OCI-LY7 (cell line): ENCODE measurements around the gene CMTM6. TPM values are rescaled to one million over a fixed set of nuclear protein-coding genes. Genes with fewer than 3 reads are reported as not detected.

Experiments
- BruUV-seq: library from RNA; stranded (reverse); fragments of 400-500 nt; replicated peaks from 2 replicates; lab custom pipeline; 2021; lab: Mats Ljungman, UMichigan
- CTCF ChIA-PET: fragments of 300-600 bp; sonication (Branson Sonifier 250); formaldehyde crosslinking; loops from one replicate; lab custom pipeline; 2022; ENCODE audit warnings: antibody characterized with exemption; ENCODE audit not compliant: unreplicated experiment; lab: Charles Lee
- POLR2A ChIA-PET: fragments of 300-600 bp; sonication (Branson Sonifier 250); formaldehyde crosslinking; loops from one replicate; lab custom pipeline; 2022; ENCODE audit warnings: antibody characterized with exemption; lab: Charles Lee
- DNase-seq: peaks from one replicate; pipeline ENCODE4 v3.0.0-alpha.2; 2015; ENCODE audit warnings: low spot score
- H2AFZ ChIP-seq: fragments of 200-600 bp; sonication (generic), shearing (Covaris generic); 2 replicates; pipeline ENCODE4 v1.6.1; 2014; ENCODE audit warnings: mild to moderate bottlenecking, antibody characterized with exemption, low read length, moderate library complexity
- H3K27ac ChIP-seq: fragments of 200-600 bp; sonication (generic); 2 replicates; pipeline ENCODE4 v1.5.1; 2014; ENCODE audit warnings: mixed run types, low read depth, mild to moderate bottlenecking, moderate library complexity, low read length, inconsistent platforms; ENCODE audit not compliant: poor library complexity, severe bottlenecking
- H3K36me3 ChIP-seq: fragments of 200-600 bp; sonication (generic); 2 replicates; pipeline ENCODE4 v1.6.1; 2014; ENCODE audit warnings: mild to moderate bottlenecking, antibody characterized with exemption, low read length, moderate library complexity, mixed read lengths; ENCODE audit not compliant: insufficient read depth
- H3K4me1 ChIP-seq: fragments of 200-600 bp; sonication (generic); 2 replicates; pipeline ENCODE4 v1.5.1; 2014; ENCODE audit warnings: mild to moderate bottlenecking, low read length; ENCODE audit not compliant: insufficient read depth, poor library complexity, severe bottlenecking
- H3K4me2 ChIP-seq: fragments of 200-600 bp; sonication (generic); 2 replicates; pipeline ENCODE4 v1.6.1; 2014; ENCODE audit warnings: mild to moderate bottlenecking, low read length
- H3K4me3 ChIP-seq: fragments of 200-600 bp; sonication (generic); 2 replicates; pipeline ENCODE4 v1.5.1; 2014; ENCODE audit warnings: mild to moderate bottlenecking, low read depth, low read length; ENCODE audit not compliant: poor library complexity, severe bottlenecking
- H3K79me2 ChIP-seq: fragments of 200-600 bp; sonication (generic); 2 replicates; pipeline ENCODE4 v1.6.1; 2016; ENCODE audit warnings: low read depth, mild to moderate bottlenecking, low read length, moderate library complexity, mixed read lengths; ENCODE audit not compliant: insufficient read depth
- H3K9me2 ChIP-seq: fragments of 200-600 bp; sonication (generic); 2 replicates; pipeline ENCODE4 v1.6.1; 2016; ENCODE audit warnings: mild to moderate bottlenecking, low read length, mixed read lengths; ENCODE audit not compliant: insufficient read depth
- H3K9me3 ChIP-seq: fragments of 200-600 bp; sonication (generic); 2 replicates; pipeline ENCODE4 v1.6.1; 2014; ENCODE audit warnings: mild to moderate bottlenecking, mixed run types, low read length, mixed read lengths
- H4K20me1 ChIP-seq: fragments of 200-600 bp; sonication (generic); 2 replicates; pipeline ENCODE4 v1.6.1; 2014; ENCODE audit warnings: mild to moderate bottlenecking, antibody characterized with exemption, low read length, moderate library complexity, mixed read lengths; ENCODE audit not compliant: insufficient read depth
- CTCF ChIP-seq: fragments of 200-600 bp; sonication (generic); conservative IDR thresholded peaks from 2 replicates; pipeline ENCODE4 v1.5.1; 2014; ENCODE audit warnings: mild to moderate bottlenecking, antibody characterized with exemption, low read length, moderate library complexity, mixed read lengths
- EZH2phosphoT487 ChIP-seq: fragments of 200-600 bp; sonication (generic); IDR thresholded peaks from 2 replicates; pipeline ENCODE4 v1.6.1; 2018; ENCODE audit warnings: low read depth, borderline replicate concordance, mild to moderate bottlenecking, mixed run types, antibody characterized with exemption, low read length, moderate library complexity, mixed read lengths
- intact Hi-C: fragments of 100-400 bp; cut with micrococcal nuclease; formaldehyde crosslinking; loops from one replicate; pipeline ENCODE4 v1.10.0; 2022; ENCODE audit not compliant: unreplicated experiment
- total RNA-seq, 2 experiments: library from RNA; depleted of rRNA in 1 of 2; stranded (reverse); fragments of >200 nt in 1 of 2; shearing (Covaris generic) in 1 of 2; gene quantifications; 2 replicates each; pipeline ENCODE4 v1.2.3, GENCODE V29; 2014 to 2022

The CMTM6 gene
- total RNA-seq, 2 experiments from 2014 or later = 26.2 to 36.0 TPM

- intact Hi-C loops = no loop called here
- H3K9me3 ChIP-seq = no peaks in the 10 kb centered on the region; the same call in 1 of the 2 replicates
- H4K20me1 ChIP-seq = no peaks in the 10 kb centered on the region
- no peak for DNase-seq
- no peak overlapping the region for H3K27ac ChIP-seq
- ChIA-PET CTCF (no interaction called here), POLR2A (interaction anchor here (0.6 to 0.9 kb wide), 4 partner anchors 8 to 1803 kb away, joined by 3 read pairs; no protein-coding TSS in a partner anchor)
- no peak overlapping the region for H3K4me3 ChIP-seq
- H3K79me2 ChIP-seq = no peaks in the 10 kb centered on the region
- peaks cover 31% of the 10 kb centered on the region for H3K4me1 ChIP-seq
- no TSS peak for BruUV-seq
- no peak overlapping the region for H3K4me2 ChIP-seq
- no peak overlapping the region for H2AFZ ChIP-seq
- peaks cover 31% of the 10 kb centered on the region for H3K36me3 ChIP-seq
- TF ChIP-seq EZH2phosphoT487 (no peak), CTCF (no peak)
- no peaks in the 10 kb centered on the region for H3K9me2 ChIP-seq
These were observed 54.7 kb downstream of the CMTM6 start for GRCh38 chr3:32447865-32448400.

GRCh38 chr3:32443478-32443877 lies 59.2 kb downstream of the CMTM6 start:
- TF ChIP-seq EZH2phosphoT487 = no peak
- TF ChIP-seq CTCF = no peak
- Histone ChIP-seq H3K27ac (no peak overlapping the region), H3K9me3 (no peaks in the 10 kb centered on the region; the same call in 1 of the 2 replicates), H2AFZ (no peak overlapping the region), H3K4me2 (no peak overlapping the region), H4K20me1 (no peaks in the 10 kb centered on the region), H3K9me2 (no peaks in the 10 kb centered on the region), H3K4me3 (no peak overlapping the region), H3K79me2 (no peaks in the 10 kb centered on the region), H3K36me3 (peaks cover 30% of the 10 kb centered on the region), H3K4me1 (peaks cover 46% of the 10 kb centered on the region)
- intact Hi-C loops = no loop called here
- DNase-seq = no peak
- BruUV-seq = no TSS peak
- ChIA-PET POLR2A (interaction anchor here (0.7 to 10.0 kb wide), 2 partner anchors 8 to 14 kb away, joined by 3 to 101 read pairs; no protein-coding TSS in a partner anchor), CTCF (no interaction called here)

GRCh38 chr3:32442766-32443165 lies 59.9 kb downstream of the CMTM6 start:
- DNase-seq = no peak
- H3K4me3 ChIP-seq = no peak overlapping the region
- no peak overlapping the region for H2AFZ ChIP-seq
- H3K79me2 ChIP-seq = no peaks in the 10 kb centered on the region
- H3K27ac ChIP-seq = no peak overlapping the region
- no peak overlapping the region for H3K4me2 ChIP-seq
- BruUV-seq = no TSS peak
- H3K9me2 ChIP-seq = no peaks in the 10 kb centered on the region
- no peaks in the 10 kb centered on the region; the same call in 1 of the 2 replicates for H3K9me3 ChIP-seq
- POLR2A ChIA-PET = interaction anchor here (10.0 kb wide), 1 partner anchor 15 kb away, joined by 101 read pairs; no protein-coding TSS in a partner anchor
- H3K36me3 ChIP-seq = peaks cover 30% of the 10 kb centered on the region
- TF ChIP-seq CTCF = no peak
- no peak for TF ChIP-seq EZH2phosphoT487
- H4K20me1 ChIP-seq = no peaks in the 10 kb centered on the region
- peaks cover 47% of the 10 kb centered on the region for H3K4me1 ChIP-seq
- CTCF ChIA-PET = no interaction called here
- intact Hi-C loops = no loop called here
